ENCODE data around the gene GATA6.
"Not testable (repeated sequence)": the region's sequence is repeated elsewhere in the genome, so short reads cannot be mapped to it uniquely, and the experiment has no call there.

GATA6 gene

GRCh38 chr18:22182884-22183697, 13.7 kb downstream of the GATA6 start:
- DNase-seq (ENCODE audit: low read depth) = no peak

- no peak for DNase-seq (ENCODE audit: low read depth)
Measured at GRCh38 chr18:22183698-22184170, 14.3 kb downstream of the GATA6 start.

- not testable (repeated sequence) for DNase-seq (ENCODE audit: low read depth)
Measured at GRCh38 chr18:22184573-22184972, 15.2 kb downstream of the GATA6 start.

DNA sequence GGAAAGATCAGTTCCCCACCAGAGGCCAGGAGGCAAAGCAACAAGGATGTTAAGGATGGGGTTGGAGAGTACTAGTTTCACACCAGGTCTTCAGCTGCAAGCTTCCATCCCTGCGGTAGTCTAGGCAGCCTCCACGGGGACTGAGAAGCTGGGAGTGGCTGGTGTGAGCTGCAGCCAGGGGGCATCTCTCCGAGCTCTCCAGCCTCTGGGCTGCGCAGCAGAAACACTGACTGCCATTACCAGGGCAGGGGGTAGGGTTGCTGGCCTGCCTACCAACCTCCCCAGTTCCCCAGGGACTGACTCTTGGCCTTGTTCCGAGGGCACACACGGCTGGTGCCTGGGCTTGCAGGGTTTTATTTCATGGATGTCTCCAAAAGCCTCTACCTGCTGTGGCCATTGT, 15.9 kb downstream of the GATA6 start:
- no peak for DNase-seq (ENCODE audit: low read depth)

- DNase-seq (ENCODE audit: low read depth) = no peak
Measured at GRCh38 chr18:22185771-22186386, 16.5 kb downstream of the GATA6 start.

DNA sequence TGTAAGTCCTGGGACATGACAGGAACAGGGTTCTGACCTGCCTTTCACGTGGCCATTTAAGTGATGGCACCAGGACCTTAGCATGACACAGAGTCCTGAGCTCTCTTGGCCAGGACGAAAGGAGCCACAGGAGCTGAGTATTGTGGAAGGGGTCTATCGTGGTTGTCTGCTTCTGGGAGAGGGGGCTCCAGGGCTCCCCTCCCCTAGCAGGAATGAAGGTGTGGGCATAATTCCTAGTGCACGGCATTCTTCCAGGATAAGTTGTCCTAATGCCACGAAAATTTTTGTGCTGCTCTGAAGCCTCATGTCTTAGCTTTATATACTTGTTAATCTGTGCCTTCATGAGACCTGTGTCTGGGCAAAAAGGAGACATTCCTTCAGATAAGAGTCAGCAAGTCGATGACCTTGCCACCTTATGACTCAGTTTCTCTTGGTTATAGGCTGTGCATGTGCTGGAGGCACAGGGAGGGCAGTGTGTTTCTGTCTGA, 17.1 kb downstream of the GATA6 start:
- DNase-seq (ENCODE audit: low read depth) = no peak

DNA sequence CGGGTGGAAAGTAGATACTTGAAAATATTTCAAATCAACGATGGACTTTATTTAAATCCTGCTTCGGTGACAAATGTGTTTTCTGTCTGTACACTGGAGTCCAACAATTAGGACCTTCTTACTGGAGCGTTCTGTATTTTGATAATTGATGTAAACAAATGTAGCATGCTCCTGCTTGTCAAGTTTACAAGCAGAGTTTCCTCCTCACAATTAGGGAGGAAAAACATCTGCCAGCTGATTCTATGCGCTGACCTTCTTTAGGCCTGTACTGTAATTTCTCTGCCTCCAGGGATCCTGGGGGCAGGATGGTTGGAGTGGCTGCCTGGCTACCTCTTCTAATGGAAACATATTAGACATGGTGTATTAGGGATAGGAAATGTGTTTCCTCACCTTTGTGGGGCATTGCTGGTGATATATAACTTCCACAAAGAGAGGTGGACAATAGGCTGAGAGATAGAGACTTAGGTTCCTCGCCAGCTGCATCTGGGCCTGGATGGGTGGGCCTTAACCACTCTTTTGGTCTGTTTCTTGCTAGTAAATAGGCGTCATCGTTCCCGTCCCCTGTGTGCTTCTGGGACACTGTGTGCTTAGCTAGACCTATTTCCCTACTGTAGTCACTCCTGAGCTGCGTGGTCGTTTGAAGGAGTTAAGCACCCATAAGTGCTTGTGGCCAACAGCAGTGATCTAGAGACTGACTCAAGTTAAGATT, 19.3 kb downstream of the GATA6 start:
- DNase-seq (ENCODE audit: low read depth) = no peak

DNA sequence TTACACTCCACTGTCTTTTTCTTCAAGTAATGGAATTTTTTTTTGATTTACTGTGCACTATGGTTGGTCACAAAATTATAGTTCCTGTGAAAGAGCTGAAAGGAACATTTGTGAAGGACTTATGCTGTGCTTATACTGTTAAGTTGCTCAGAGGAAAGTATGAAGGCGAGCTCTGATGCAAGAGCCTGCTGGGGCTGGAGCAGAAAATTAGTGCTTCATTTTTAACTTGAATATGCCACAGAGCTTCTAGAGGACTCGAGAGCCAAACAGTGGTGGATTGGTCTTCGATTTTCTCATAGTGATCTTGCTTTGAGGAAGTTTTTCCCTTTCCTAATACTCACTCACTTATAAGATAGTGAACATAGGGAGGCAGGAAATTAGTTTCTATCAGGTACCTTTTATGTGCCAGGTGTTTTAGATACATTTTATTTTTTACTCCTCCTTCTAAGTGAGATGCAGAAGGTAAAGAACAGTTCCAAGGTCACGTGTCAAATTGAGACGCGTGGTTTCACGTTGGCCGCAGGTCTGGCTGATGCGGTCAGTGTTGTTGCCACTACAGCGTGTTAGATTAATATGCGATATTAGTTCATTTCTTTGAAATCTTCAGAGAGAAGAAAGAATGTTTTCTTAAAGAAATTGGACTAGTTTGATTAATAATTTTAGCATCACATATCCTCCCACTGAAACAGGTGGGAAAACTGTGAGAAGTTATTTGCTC, 20.2 kb downstream of the GATA6 start:
- DNase-seq (ENCODE audit: low read depth) = no peak

GRCh38 chr18:22191346-22191695, 21.9 kb downstream of the GATA6 start:
- no peak for DNase-seq (ENCODE audit: low read depth)

DNA sequence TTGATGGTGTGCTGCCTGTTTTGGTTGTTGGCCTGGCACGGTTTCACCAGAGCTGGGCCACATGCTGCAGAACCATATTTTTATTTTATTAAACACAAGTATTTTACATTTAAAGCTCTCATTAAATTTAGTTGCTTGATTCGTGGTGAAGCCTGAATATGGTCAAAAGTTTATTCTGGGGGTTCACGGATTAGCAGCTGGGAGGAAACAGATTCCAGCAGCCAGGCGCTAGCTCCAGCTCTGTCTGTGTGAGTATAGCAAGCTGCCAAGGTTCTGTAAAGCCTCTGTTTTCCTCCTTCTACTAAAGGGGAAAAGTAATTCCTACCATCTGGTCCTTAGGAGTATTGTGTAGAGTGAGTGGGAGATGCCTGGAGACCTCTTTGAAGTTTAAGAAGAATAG, 22.5 kb downstream of the GATA6 start:
- no peak for DNase-seq (ENCODE audit: low read depth)

- no peak for DNase-seq (ENCODE audit: low read depth)
Measured at GRCh38 chr18:22193466-22193865, 24.1 kb downstream of the GATA6 start.

DNA sequence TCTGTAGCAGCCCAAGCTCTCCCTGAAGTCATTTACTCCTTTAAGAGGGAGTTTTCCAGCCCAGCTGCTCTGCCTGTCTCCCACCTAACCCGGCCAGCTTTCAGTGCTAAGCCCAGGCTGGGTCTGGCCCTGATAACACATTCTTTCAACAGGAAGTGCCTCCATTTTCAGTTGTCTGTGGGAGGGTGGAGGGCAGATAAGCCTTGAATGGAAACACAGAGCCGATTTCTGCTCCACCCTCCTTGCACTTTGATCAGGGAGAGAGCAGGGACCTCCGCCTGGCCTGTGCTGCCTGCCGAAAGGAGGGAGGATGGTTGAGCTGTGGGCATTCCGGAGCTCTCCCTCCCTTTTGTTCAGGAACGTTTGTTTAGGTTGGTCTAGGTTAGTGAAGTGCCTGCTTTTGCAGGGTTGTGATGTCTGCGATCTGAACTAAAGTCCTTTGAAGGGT, 24.8 kb downstream of the GATA6 start:
- DNase-seq (ENCODE audit: low read depth) = no peak

DNA sequence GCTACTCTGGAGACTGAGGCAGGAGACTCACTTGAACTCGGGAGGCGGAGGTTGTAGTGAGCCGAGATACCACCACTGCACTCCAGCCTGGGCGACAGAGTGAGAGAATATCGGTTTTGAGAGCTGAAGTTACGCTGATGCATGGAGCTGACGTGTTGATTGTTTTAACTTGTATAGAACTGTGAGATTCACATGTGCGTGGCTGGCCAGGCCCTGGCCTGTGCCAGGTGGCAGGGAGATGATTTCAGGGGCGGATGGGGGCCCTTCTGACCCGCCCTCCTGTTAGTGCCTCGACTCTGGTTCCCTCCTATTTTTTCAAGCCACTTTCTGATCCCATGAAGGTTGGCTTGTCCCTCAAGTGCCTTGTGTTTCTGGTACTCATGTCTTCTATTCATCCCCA, 25.7 kb downstream of the GATA6 start:
- DNase-seq (ENCODE audit: low read depth) = no peak

DNA sequence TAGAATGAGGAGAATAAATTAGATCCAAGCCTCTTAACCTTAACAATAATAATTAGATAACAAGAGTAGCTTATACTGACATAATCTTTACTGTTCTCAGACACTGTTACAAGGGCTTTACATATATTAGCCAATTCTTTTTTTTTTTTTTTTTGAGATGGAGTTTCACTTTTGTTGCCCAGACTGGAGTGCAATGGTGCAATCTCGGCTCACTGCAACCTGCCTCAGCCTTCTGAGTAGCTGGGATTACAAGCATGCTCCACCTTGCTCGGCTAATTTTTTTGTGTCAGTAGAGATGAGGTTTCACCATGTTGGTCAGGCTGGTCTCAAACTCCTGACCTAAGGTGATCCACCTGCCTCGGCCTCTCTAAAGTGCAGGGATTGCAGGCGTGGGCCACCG, 27.6 kb downstream of the GATA6 start:
- not testable (repeated sequence) for DNase-seq (ENCODE audit: low read depth)

DNA sequence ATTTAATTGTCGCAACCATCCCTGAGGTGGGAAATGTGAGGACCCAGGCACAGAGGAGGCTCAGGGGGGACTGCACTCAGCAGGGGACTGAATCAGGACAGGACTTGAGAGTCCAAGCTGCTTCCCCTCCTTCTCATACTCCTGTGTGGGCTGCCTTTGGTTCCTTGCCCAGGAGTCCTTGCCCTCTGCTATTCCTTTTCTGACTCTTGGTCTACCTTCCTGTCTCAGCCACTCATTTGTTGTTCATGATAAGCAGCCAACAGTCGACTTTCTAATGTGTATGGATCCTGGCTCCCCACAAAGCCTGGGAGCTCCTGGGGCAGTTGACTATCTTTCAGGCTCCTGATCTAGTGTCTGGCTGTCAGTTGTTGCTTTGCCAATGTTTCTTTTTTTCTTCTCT, 28.3 kb downstream of the GATA6 start:
- DNase-seq (ENCODE audit: low read depth) = no peak

GRCh38 chr18:22198163-22198562, 28.8 kb downstream of the GATA6 start:
- no peak for DNase-seq (ENCODE audit: low read depth)

- DNase-seq (ENCODE audit: low read depth) = no peak
Measured at GRCh38 chr18:22199005-22199404, 29.6 kb downstream of the GATA6 start.

- DNase-seq (ENCODE audit: low read depth) = no peak
Measured at GRCh38 chr18:22200611-22201225, 31.3 kb downstream of the GATA6 start.

DNA sequence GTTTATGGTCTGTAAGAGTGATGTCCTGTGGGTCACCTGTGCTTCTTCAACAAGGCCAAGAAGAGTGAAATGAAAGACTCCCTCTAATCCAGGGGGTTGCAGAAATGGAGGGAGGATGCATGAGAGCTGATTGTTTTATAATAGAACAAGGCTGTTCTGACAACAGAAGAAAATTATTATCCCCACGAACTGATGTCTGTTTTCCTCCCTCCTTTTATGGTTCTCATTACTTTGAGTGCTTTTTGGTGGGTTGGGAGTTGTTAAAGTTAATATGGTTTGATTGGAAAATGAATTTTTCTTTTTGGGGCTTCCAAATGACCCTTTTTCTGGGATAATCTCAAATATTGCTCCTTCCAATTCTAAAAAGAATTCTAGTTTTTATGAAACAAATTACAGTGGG, 33.6 kb downstream of the GATA6 start:
- no peak for DNase-seq (ENCODE audit: low read depth)

DNA sequence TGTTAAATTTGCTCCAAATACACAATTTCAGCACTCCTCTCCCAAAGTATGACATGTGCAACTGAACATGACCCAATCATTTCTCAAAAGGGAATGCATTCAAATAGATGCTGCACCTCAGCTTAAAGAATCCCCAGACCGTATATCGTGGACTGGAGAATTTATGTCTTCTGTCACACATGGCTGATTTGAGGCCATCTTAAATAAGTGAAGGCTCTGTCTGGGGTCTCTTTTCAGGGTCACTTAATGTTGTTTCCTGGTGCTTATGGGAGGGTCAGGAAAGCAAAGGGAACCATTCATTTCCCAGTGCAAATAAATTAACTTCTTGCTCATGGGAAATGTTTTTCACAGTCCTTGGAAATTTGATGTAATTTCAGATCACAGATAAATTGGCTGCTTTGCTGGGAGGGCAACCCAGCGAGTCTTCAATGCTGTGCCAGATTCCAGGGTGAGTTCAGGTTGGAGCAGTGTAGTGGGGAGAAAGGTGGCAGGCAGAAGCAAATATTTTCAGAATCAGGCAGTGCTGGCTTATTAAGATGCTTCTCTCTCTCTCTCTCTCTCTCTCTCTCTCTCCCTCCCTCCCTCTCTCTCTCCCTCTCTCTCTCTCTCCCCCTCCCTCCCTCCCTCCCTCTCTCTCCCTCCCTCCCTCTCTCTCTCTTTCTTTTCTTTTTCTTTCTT, 34.3 kb downstream of the GATA6 start:
- DNase-seq (ENCODE audit: low read depth) = no peak

- no peak for DNase-seq (ENCODE audit: low read depth)
Measured at GRCh38 chr18:22204214-22204536, 34.8 kb downstream of the GATA6 start.
